AG09309 (cell line): ENCODE results near the gene CROCC2.
A peak's percentile ranks its signal among the peaks of the same experiment; 100 is the strongest.

Source experiments
- DNase-seq: peaks from one replicate; pipeline ENCODE4 v3.0.0-alpha.2; 2010; ENCODE audit warnings: low read depth
- H3K4me3 ChIP-seq: 2 replicates; pipeline ENCODE4 v1.5.1; 2011; ENCODE audit warnings: mild to moderate bottlenecking, low read depth, low read length, moderate library complexity; ENCODE audit not compliant: control insufficient read depth
- CTCF ChIP-seq: IDR thresholded peaks from 2 replicates; pipeline ENCODE4 v1.5.1; 2011; ENCODE audit warnings: mild to moderate bottlenecking, low read depth, low read length, inconsistent platforms; ENCODE audit not compliant: insufficient read depth, control insufficient read depth; ENCODE audit errors: missing control alignments

Gene CROCC2

GRCh38 chr2:240981871-240982800 is 76.0 kb downstream of the CROCC2 start:
- TF ChIP-seq CTCF, result no peak
- no peak overlapping the region for H3K4me3 ChIP-seq
- DNase-seq, result no peak

- TF ChIP-seq CTCF, result no peak
Measured at GRCh38 chr2:240982821-240983281, 76.7 kb downstream of the CROCC2 start.

GRCh38 chr2:240983361-240983995 is 77.3 kb downstream of the CROCC2 start:
- no peak for DNase-seq
- no peak for TF ChIP-seq CTCF
- H3K4me3 ChIP-seq, result no peak overlapping the region

More at GRCh38 chr2:240982821-240983281, 76.7 kb downstream of the CROCC2 start:
- DNase-seq, result no peak
- H3K4me3 ChIP-seq, result no peak overlapping the region

GRCh38 chr2:240983996-240984498 is 77.9 kb downstream of the CROCC2 start:
- no peak for TF ChIP-seq CTCF

GRCh38 chr2:240985881-240986786 is 80.0 kb downstream of the CROCC2 start:
- no peak for DNase-seq
- no peak for TF ChIP-seq CTCF
- no peak overlapping the region for H3K4me3 ChIP-seq

More at GRCh38 chr2:240983996-240984498, 77.9 kb downstream of the CROCC2 start:
- DNase-seq, result no peak
- H3K4me3 ChIP-seq, result no peak overlapping the region

GRCh38 chr2:240986787-240987411 is 80.8 kb downstream of the CROCC2 start:
- DNase-seq, result peak; percentile 82
- no peak for TF ChIP-seq CTCF
- no peak overlapping the region for H3K4me3 ChIP-seq
